ENCODE measurements around the gene ATP2B2. TPM values are rescaled to one million over a fixed set of nuclear protein-coding genes. Genes with fewer than 3 reads are reported as not detected.

ATP2B2 gene
- total RNA-seq, 1 experiment from 2014 or later: not detected

- CTCF ChIA-PET: no interaction called here
- no peaks in the 10 kb centered on the region for H3K9me3 ChIP-seq
- no peaks in the 10 kb centered on the region for H3K4me1 ChIP-seq
- H3K27me3 ChIP-seq (replicated peaks; ENCODE audit: control insufficient read depth, insufficient read depth, low read length): no peaks in the 10 kb centered on the region
- Mint-ChIP-seq H3K4me1 (ENCODE audit: low read depth, unreplicated experiment) (no peaks in the 10 kb centered on the region), H3K27ac (ENCODE audit: unreplicated experiment) (no peak overlapping the region), H3K36me3 (ENCODE audit: insufficient read depth, unreplicated experiment) (no peaks in the 10 kb centered on the region), H3K9me3 (ENCODE audit: unreplicated experiment) (no peaks in the 10 kb centered on the region), H3K4me3 (ENCODE audit: unreplicated experiment) (no peak overlapping the region), H3K27me3 (ENCODE audit: insufficient read depth, unreplicated experiment) (peaks cover 26% of the 10 kb centered on the region)
- TF ChIP-seq CTCF (IDR thresholded peaks at IDR 0.05; ENCODE audit: insufficient read depth in 1 of 2, low read depth in 1 of 2, low read length in 1 of 2, severe bottlenecking in 1 of 2, unreplicated experiment in 1 of 2): no peak
- BruUV-seq (replicated peaks): no TSS peak
- no peak overlapping the region for H3K4me3 ChIP-seq (ENCODE audit: low read depth, low read length)
- POLR2A ChIA-PET: no interaction called here
- no peak for DNase-seq
- intact Hi-C loops (cut with micrococcal nuclease; ENCODE audit: unreplicated experiment): no loop called here
- H3K36me3 ChIP-seq (ENCODE audit: control insufficient read depth, insufficient read depth, low read length): no peaks in the 10 kb centered on the region
These were observed 109.3 kb downstream of the ATP2B2 start for GRCh38 chr3:10396083-10396482.

- H3K4me1 Mint-ChIP-seq (ENCODE audit: low read depth, unreplicated experiment): no peaks in the 10 kb centered on the region
- DNase-seq: no peak
- ChIA-PET POLR2A (no interaction called here), CTCF (no interaction called here)
- H3K27me3 Mint-ChIP-seq (ENCODE audit: insufficient read depth, unreplicated experiment): peaks cover 26% of the 10 kb centered on the region
- Histone ChIP-seq H3K4me3 (ENCODE audit: low read depth, low read length) (no peak overlapping the region), H3K9me3 (no peaks in the 10 kb centered on the region), H3K4me1 (no peaks in the 10 kb centered on the region), H3K27me3 (replicated peaks; ENCODE audit: control insufficient read depth, insufficient read depth, low read length) (no peaks in the 10 kb centered on the region), H3K36me3 (ENCODE audit: control insufficient read depth, insufficient read depth, low read length) (no peaks in the 10 kb centered on the region)
- H3K36me3 Mint-ChIP-seq (ENCODE audit: insufficient read depth, unreplicated experiment): no peaks in the 10 kb centered on the region
- H3K9me3 Mint-ChIP-seq (ENCODE audit: unreplicated experiment): no peaks in the 10 kb centered on the region
- no peak overlapping the region for H3K4me3 Mint-ChIP-seq (ENCODE audit: unreplicated experiment)
- TF ChIP-seq CTCF (IDR thresholded peaks at IDR 0.05; ENCODE audit: insufficient read depth in 1 of 2, low read depth in 1 of 2, low read length in 1 of 2, severe bottlenecking in 1 of 2, unreplicated experiment in 1 of 2): no peak
- no peak overlapping the region for H3K27ac Mint-ChIP-seq (ENCODE audit: unreplicated experiment)
- intact Hi-C loops (cut with micrococcal nuclease; ENCODE audit: unreplicated experiment): no loop called here
- no TSS peak for BruUV-seq (replicated peaks)
These were observed 109.7 kb downstream of the ATP2B2 start for GRCh38 chr3:10395671-10396070.

- no peak overlapping the region for H3K27ac Mint-ChIP-seq (ENCODE audit: unreplicated experiment)
- H3K27me3 ChIP-seq (replicated peaks; ENCODE audit: control insufficient read depth, insufficient read depth, low read length): no peaks in the 10 kb centered on the region
- peaks cover 26% of the 10 kb centered on the region for H3K27me3 Mint-ChIP-seq (ENCODE audit: insufficient read depth, unreplicated experiment)
- no peak for TF ChIP-seq CTCF (IDR thresholded peaks at IDR 0.05; ENCODE audit: insufficient read depth in 1 of 2, low read depth in 1 of 2, low read length in 1 of 2, severe bottlenecking in 1 of 2, unreplicated experiment in 1 of 2)
- BruUV-seq (replicated peaks): no TSS peak
- no peaks in the 10 kb centered on the region for H3K9me3 ChIP-seq
- H3K4me3 ChIP-seq (ENCODE audit: low read depth, low read length): no peak overlapping the region
- H3K4me1 Mint-ChIP-seq (ENCODE audit: low read depth, unreplicated experiment): no peaks in the 10 kb centered on the region
- no peaks in the 10 kb centered on the region for H3K9me3 Mint-ChIP-seq (ENCODE audit: unreplicated experiment)
- intact Hi-C loops (cut with micrococcal nuclease; ENCODE audit: unreplicated experiment): no loop called here
- H3K4me3 Mint-ChIP-seq (ENCODE audit: unreplicated experiment): no peak overlapping the region
- ChIA-PET CTCF (no interaction called here), POLR2A (no interaction called here)
- H3K36me3 Mint-ChIP-seq (ENCODE audit: insufficient read depth, unreplicated experiment): no peaks in the 10 kb centered on the region
- no peaks in the 10 kb centered on the region for H3K36me3 ChIP-seq (ENCODE audit: control insufficient read depth, insufficient read depth, low read length)
- DNase-seq: no peak
- H3K4me1 ChIP-seq: no peaks in the 10 kb centered on the region
These were observed 110.2 kb downstream of the ATP2B2 start for GRCh38 chr3:10395196-10395595.
